Stimulated activated CD4-positive, alpha-beta T cell treated with anti-CD3 and anti-CD28 coated beads, Interleukin-4, amount 100 ng/mL, for 24 hours (primary cell): Measurements from ENCODE around the gene SOX11.

Source experiments
- DNase-seq: peaks from one replicate; pipeline ENCODE4 v3.0.0-alpha.2; 2020

The SOX11 gene

GRCh38 chr2:5725072-5725471, 32.9 kb downstream of the SOX11 start:
- no peak for DNase-seq

GRCh38 chr2:5725794-5726463, 33.7 kb downstream of the SOX11 start:
- DNase-seq, result no peak

GRCh38 chr2:5727235-5727634, 35.1 kb downstream of the SOX11 start:
- no peak for DNase-seq

- no peak for DNase-seq
These were observed 37.2 kb downstream of the SOX11 start for GRCh38 chr2:5729416-5729815.

GRCh38 chr2:5730386-5730785, 38.2 kb downstream of the SOX11 start:
- DNase-seq, result no peak

GRCh38 chr2:5734859-5735520, 42.8 kb downstream of the SOX11 start:
- DNase-seq, result no peak

- no peak for DNase-seq
These were observed 43.3 kb downstream of the SOX11 start for GRCh38 chr2:5735521-5735861.

- no peak for DNase-seq
These were observed 43.9 kb downstream of the SOX11 start for GRCh38 chr2:5736050-5736449.

- no peak for DNase-seq
These were observed 44.7 kb downstream of the SOX11 start for GRCh38 chr2:5736886-5737285.

GRCh38 chr2:5740053-5740452, 47.9 kb downstream of the SOX11 start:
- no peak for DNase-seq

GRCh38 chr2:5740817-5741216, 48.6 kb downstream of the SOX11 start:
- DNase-seq, result no peak

- DNase-seq, result no peak
These were observed 49.1 kb downstream of the SOX11 start for GRCh38 chr2:5741242-5741641.

GRCh38 chr2:5742126-5742525, 49.9 kb downstream of the SOX11 start:
- no peak for DNase-seq

- no peak for DNase-seq
These were observed 56.2 kb downstream of the SOX11 start for GRCh38 chr2:5748391-5748790.

- DNase-seq, result no peak
These were observed 56.8 kb downstream of the SOX11 start for GRCh38 chr2:5748946-5749345.

- no peak for DNase-seq
These were observed 57.2 kb downstream of the SOX11 start for GRCh38 chr2:5749347-5749746.
